ENCODE measurements around the gene MAML2.

DNA sequence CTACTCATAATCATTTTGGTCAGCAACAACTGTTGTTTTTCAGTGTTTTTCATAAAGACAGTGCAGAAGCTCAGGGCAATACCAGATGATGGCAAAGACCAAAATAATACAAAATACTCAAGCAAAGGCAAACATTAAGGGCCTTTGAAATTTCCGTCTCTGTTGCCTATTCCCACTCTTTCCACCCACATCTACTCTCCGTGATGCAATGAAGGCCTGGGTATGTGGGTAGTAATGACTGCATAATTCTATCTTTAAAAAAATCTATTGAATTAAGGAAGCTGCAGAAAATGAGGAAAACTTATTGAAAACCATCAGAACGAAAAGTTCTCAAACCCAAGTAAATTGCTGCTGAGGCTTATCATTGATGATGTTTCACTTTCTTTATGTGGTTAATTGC is 203.3 kb downstream of the MAML2 start:
- TF ChIP-seq, protein P1, sequence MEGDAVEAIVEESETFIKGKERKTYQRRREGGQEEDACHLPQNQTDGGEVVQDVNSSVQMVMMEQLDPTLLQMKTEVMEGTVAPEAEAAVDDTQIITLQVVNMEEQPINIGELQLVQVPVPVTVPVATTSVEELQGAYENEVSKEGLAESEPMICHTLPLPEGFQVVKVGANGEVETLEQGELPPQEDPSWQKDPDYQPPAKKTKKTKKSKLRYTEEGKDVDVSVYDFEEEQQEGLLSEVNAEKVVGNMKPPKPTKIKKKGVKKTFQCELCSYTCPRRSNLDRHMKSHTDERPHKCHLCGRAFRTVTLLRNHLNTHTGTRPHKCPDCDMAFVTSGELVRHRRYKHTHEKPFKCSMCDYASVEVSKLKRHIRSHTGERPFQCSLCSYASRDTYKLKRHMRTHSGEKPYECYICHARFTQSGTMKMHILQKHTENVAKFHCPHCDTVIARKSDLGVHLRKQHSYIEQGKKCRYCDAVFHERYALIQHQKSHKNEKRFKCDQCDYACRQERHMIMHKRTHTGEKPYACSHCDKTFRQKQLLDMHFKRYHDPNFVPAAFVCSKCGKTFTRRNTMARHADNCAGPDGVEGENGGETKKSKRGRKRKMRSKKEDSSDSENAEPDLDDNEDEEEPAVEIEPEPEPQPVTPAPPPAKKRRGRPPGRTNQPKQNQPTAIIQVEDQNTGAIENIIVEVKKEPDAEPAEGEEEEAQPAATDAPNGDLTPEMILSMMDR (IDR thresholded peaks at IDR 0.05; ENCODE audit: insufficient read depth, low read length): no peak
- no peak for TF ChIP-seq SPI1 (IDR thresholded peaks at IDR 0.05; ENCODE audit: borderline replicate concordance, low read depth)

Data from HL-60 (cell line).